K562 (cell line): ENCODE results near the gene SLC38A1. TPM values are rescaled to one million over a fixed set of nuclear protein-coding genes. Genes with fewer than 3 reads are reported as not detected.
A peak's percentile ranks its signal among the peaks of the same experiment; 100 is the strongest.

Source experiments
- ATAC-seq: fragments of 200-7000 bp; cut with Tn5 transposase; 3 replicates; pipeline ENCODE4 v1.9.1; 2020; ENCODE audit warnings: moderate library complexity
- BruUV-seq: library from RNA; stranded (reverse); fragments of 400-500 nt; replicated peaks from 2 replicates; lab custom pipeline; 2021; lab: Mats Ljungman, UMichigan
- CTCF ChIA-PET: fragments of 300-600 bp; formaldehyde crosslinking; extraction: SDS; loops from one replicate; lab custom pipeline; 2021; ENCODE audit warnings: low intra/inter-chr PET ratio; lab: Yijun Ruan, JAX
- POLR2A ChIA-PET: fragments of 300-600, 350-650 bp; sonication (Branson Sonifier 250); formaldehyde crosslinking; extraction: SDS; loops from one replicate; lab custom pipeline; 2021; ENCODE audit warnings: antibody characterized with exemption, inconsistent platforms; lab: Yijun Ruan, JAX
- DNase-seq, 4 experiments: peaks; one replicate each; pipeline versions ENCODE4 v3.0.0 to v3.0.0-alpha.2; 2011 to 2018; ENCODE audit warnings: low spot score in 3 of 4, mixed read lengths in 3 of 4; ENCODE audit errors: extremely low read depth in 1 of 4
- FAIRE-seq: peaks from 2 replicates; lab custom pipeline; 2011; peaks lifted over from hg19 to GRCh38; lab: Jason Lieb, UNC
- H2AFZ ChIP-seq: 2 replicates; pipeline ENCODE4 v1.6.0; 2011; ENCODE audit warnings: low read depth, low read length, control low read depth, inconsistent platforms
- H3K27ac ChIP-seq: fragments of 200-600 bp; 3 replicates; pipeline ENCODE4 v1.8.0; 2011; ENCODE audit warnings: low read depth, mild to moderate bottlenecking, control low read depth, inconsistent platforms, low read length, moderate library complexity, mixed read lengths; ENCODE audit errors: extremely low read depth
- H3K27me3 ChIP-seq, 2 experiments: fragments of 300-600 bp in 1 of 2; 2 replicates in 1 of 2; 3 replicates in 1 of 2; pipeline versions ENCODE4 v1.6.0 to v1.8.0; 2011; ENCODE audit warnings: inconsistent platforms in 2 of 2, low read length in 2 of 2, mild to moderate bottlenecking in 1 of 2, mixed read lengths in 1 of 2, moderate library complexity in 1 of 2; ENCODE audit not compliant: control insufficient read depth in 2 of 2, insufficient read depth in 2 of 2
- H3K36me3 ChIP-seq: fragments of 300-600 bp; 3 replicates; pipeline ENCODE4 v1.8.0; 2011; ENCODE audit warnings: mild to moderate bottlenecking, low read length, inconsistent platforms; ENCODE audit not compliant: control insufficient read depth, insufficient read depth
- H3K4me1 ChIP-seq, 2 experiments: fragments of 200-600 bp in 1 of 2; replicated peaks in 1 of 2; 2 replicates in 1 of 2; 3 replicates in 1 of 2; pipeline versions ENCODE4 v1.5.1 to v1.8.0; 2011; ENCODE audit warnings: inconsistent platforms in 2 of 2, low read length in 2 of 2, mild to moderate bottlenecking in 1 of 2, mixed read lengths in 1 of 2, moderate library complexity in 1 of 2; ENCODE audit not compliant: control insufficient read depth in 2 of 2, insufficient read depth in 2 of 2
- H3K4me2 ChIP-seq: 2 replicates; pipeline ENCODE4 v1.6.1; 2011; ENCODE audit warnings: low read length, control low read depth, inconsistent platforms, mixed read lengths; ENCODE audit not compliant: insufficient read depth
- H3K4me3 ChIP-seq: fragments of 200-600 bp; sonication (generic), shearing (Covaris generic); 2 replicates; pipeline ENCODE4 v1.5.1; 2016; ENCODE audit warnings: control low read depth, inconsistent platforms
- H3K79me2 ChIP-seq: fragments of 200-600 bp; 3 replicates; pipeline ENCODE4 v1.8.0; 2011; ENCODE audit warnings: low read length, inconsistent platforms; ENCODE audit not compliant: control insufficient read depth, insufficient read depth
- H3K9ac ChIP-seq, 2 experiments: 2 replicates each; pipeline versions ENCODE4 v1.6.0 to v1.6.1; 2011; ENCODE audit warnings: low read depth in 2 of 2, low read length in 2 of 2, control low read depth in 1 of 2, inconsistent platforms in 1 of 2, mild to moderate bottlenecking in 1 of 2, mixed read lengths in 1 of 2; ENCODE audit not compliant: insufficient read depth in 1 of 2
- H3K9me1 ChIP-seq: one replicate; pipeline ENCODE4 v1.6.0; 2011; ENCODE audit warnings: inconsistent platforms, mild to moderate bottlenecking, low read length, moderate library complexity; ENCODE audit not compliant: control insufficient read depth, insufficient read depth
- H3K9me3 ChIP-seq: replicated peaks from 2 replicates; pipeline ENCODE4 v1.5.1; 2011; ENCODE audit warnings: low read depth, low read length, inconsistent platforms; ENCODE audit not compliant: control insufficient read depth, insufficient read depth
- H4K20me1 ChIP-seq: replicated peaks from 2 replicates; pipeline ENCODE4 v1.6.1; 2011; ENCODE audit warnings: low read length, inconsistent platforms, mixed read lengths; ENCODE audit not compliant: control insufficient read depth, insufficient read depth
- ESRRA ChIP-seq: fragments of 450-650 bp; IDR thresholded peaks from 2 replicates; pipeline ENCODE4 v1.6.1; 2014; ENCODE audit warnings: low read depth, mild to moderate bottlenecking, moderate library complexity, borderline replicate concordance
- ETV1 ChIP-seq: fragments of 450-650 bp; conservative IDR thresholded peaks from 2 replicates; pipeline ENCODE4 v1.6.1; 2016; ENCODE audit warnings: missing genetic modification characterization, control low read depth, low read depth, missing compliant biosample characterization
- HOXB6 ChIP-seq: fragments of 250-450 bp; sonication (Bioruptor Pico); IDR thresholded peaks from 2 replicates; pipeline ENCODE4 v1.5.1; 2022; ENCODE audit warnings: mild to moderate bottlenecking, borderline replicate concordance
- LCOR ChIP-seq: sonication (generic); formaldehyde crosslinking; IDR thresholded peaks from 2 replicates; pipeline ENCODE4 v1.8.0; 2022; ENCODE audit warnings: mild to moderate bottlenecking, missing genetic modification reagents
- MAFK ChIP-seq: IDR thresholded peaks from 2 replicates; pipeline ENCODE4 v1.6.1; 2011; ENCODE audit warnings: low read length, improper control_type of control experiment
- MEF2D ChIP-seq: conservative IDR thresholded peaks from 2 replicates; pipeline ENCODE4 v1.6.1; 2016; ENCODE audit warnings: low read depth, missing genetic modification characterization, missing compliant biosample characterization
- MXD1 ChIP-seq: fragments of 250-450 bp; sonication (Bioruptor Pico); IDR thresholded peaks from 2 replicates; pipeline ENCODE4 v1.8.0; 2021; ENCODE audit warnings: borderline replicate concordance, mild to moderate bottlenecking, moderate library complexity; ENCODE audit not compliant: poor library complexity, severe bottlenecking
- NCOA1 ChIP-seq: fragments of 450-650 bp; IDR thresholded peaks from 2 replicates; pipeline ENCODE4 v1.6.1; 2016; ENCODE audit warnings: low read depth
- TAL1 ChIP-seq: fragments of 450-650 bp; IDR thresholded peaks from 2 replicates; pipeline ENCODE4 v1.6.1; 2016; ENCODE audit warnings: mild to moderate bottlenecking
- THAP7 ChIP-seq: fragments of 250-450 bp; sonication (Bioruptor Pico); IDR thresholded peaks from 2 replicates; pipeline ENCODE4 v1.5.0; 2021
- USF1 ChIP-seq: sonication (generic); formaldehyde crosslinking; IDR thresholded peaks from 2 replicates; pipeline ENCODE4 v1.9.0; 2022; ENCODE audit warnings: mild to moderate bottlenecking, missing genetic modification reagents
- ZNF124 ChIP-seq: sonication (generic); formaldehyde crosslinking; IDR thresholded peaks from 2 replicates; pipeline ENCODE4 v1.8.1; 2022; ENCODE audit warnings: missing genetic modification reagents
- ZNF436 ChIP-seq: fragments of 250-450, 450-650 bp; sonication (Bioruptor Pico); formaldehyde crosslinking; IDR thresholded peaks from 2 replicates; pipeline ENCODE4 v1.7.0; 2020; ENCODE audit warnings: mild to moderate bottlenecking
- ZNF77 ChIP-seq: fragments of 250-450 bp; sonication (Bioruptor Pico); IDR thresholded peaks from 2 replicates; pipeline ENCODE4 v1.5.0; 2020
- WGBS: fragments of 100-300 bp; shearing (Covaris generic); methylation state at CpG from one replicate; pipeline ENCODE4 v1.1.6; 2016; ENCODE audit warnings: low coverage, mixed read lengths; ENCODE audit not compliant: insufficient coverage; ENCODE audit errors: missing lambda C conversion rate; 5-methylcytosine and 5-hydroxymethylcytosine counted together
- in situ Hi-C: fragments of 300-500 bp; cut with MboI; formaldehyde crosslinking; loops from 4 replicates; pipeline ENCODE4 v1.15.0; 2018; ENCODE audit warnings: inconsistent platforms, mixed read lengths
- intact Hi-C: fragments of 100-400 bp; cut with micrococcal nuclease; formaldehyde crosslinking; loops from 2 replicates; pipeline ENCODE4 v1.14.2; 2022
- polyA plus RNA-seq, 8 experiments: library from polyadenylated mRNA; depleted of rRNA in 4 of 8; stranded (reverse) in 5 of 8; unstranded in 3 of 8; fragments of >200 nt; fragmentation: Nextera tagmentation in 2 of 8; fragmentation: Illumina TruSeq in 1 of 8; extraction: Ambion mirVana in 2 of 8; extraction: Trizol in 1 of 8; gene quantifications; 2 replicates each; pipeline versions ENCODE4 v1.2.1 to v1.2.3, GENCODE V29; 2011 to 2014; ENCODE audit warnings: inconsistent platforms in 1 of 8, missing spikeins in 1 of 8
- total RNA-seq, 7 experiments: library from RNA; depleted of rRNA in 6 of 7; stranded (reverse); fragments of >200 nt in 6 of 7; fragmentation: Illumina TruSeq in 2 of 7; extraction: Trizol in 2 of 7; gene quantifications; 2 replicates each; pipeline versions ENCODE4 v1.2.1 to v1.2.3, GENCODE V29; 2011 to 2021; ENCODE audit warnings: low replicate concordance in 1 of 7

The SLC38A1 gene
- total and polyA plus RNA-seq, 9 of the 15 experiments (the other 6 are each of a cell fraction or from before 2014, with no cell fraction given) = 51.9 to 112 (median 75.0) TPM

DNA sequence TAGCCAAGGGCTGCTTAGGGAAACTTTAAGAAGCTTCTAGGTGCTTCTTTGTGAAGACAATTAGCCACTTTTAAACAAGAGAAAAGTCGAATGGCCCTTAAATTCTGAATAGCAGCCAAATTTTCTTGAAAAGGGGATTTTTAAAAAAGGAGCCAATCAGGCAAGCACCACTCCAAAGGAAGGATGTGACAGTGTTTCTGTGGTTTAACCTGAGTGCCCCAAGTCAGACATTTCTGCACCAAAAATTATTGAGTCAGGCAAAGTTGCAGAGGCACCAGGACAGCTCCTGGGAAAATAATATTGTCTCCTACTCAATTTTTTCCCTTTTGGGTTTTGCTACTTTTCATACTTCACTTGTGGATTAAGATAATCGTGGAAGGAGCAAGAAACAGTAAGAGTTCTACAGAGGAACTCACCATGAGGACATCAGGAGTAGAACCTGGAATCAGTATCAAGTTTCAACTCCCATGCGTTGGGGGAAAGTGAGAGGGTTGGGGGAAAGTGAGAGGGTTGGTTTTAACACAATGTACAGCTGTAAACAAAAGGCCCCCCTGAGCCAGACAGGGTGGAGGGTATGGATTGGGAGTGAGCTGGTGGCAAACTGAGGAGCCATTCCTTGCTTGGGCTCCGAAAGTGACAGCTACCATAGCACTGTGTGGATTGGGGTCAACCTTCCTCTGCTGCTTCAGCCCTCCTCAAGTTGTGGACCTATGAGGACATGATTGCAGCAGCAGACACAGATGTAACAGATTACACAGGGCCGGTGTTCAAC is 90.8 kb downstream of the SLC38A1 start:
- H4K20me1 ChIP-seq = no peaks in the 10 kb centered on the region
- H3K4me1 ChIP-seq = no peaks in the 10 kb centered on the region
- H2AFZ ChIP-seq = no peak overlapping the region
- ATAC-seq (peak; percentile 70), DNase-seq (peak in 1 of 4 experiments; percentile 12), FAIRE-seq (no peak)
- in situ Hi-C loops (no loop called here), intact Hi-C loops (no loop called here)
- H3K4me3 ChIP-seq = no peak overlapping the region
- H3K36me3 ChIP-seq = no peaks in the 10 kb centered on the region
- no peaks in the 10 kb centered on the region for H3K79me2 ChIP-seq
- H3K27ac ChIP-seq = no peak overlapping the region
- TF ChIP-seq HOXB6 (CRISPR knock-in tag) (no peak), ETV1 (tag) (no peak), MAFK (no peak), NCOA1 (no peak), ZNF436 (CRISPR knock-in tag) (no peak), TAL1 (no peak), MXD1 (CRISPR knock-in tag) (no peak), ZNF124 (CRISPR knock-in tag) (no peak), USF1 (CRISPR knock-in tag) (no peak), THAP7 (CRISPR knock-in tag) (no peak), LCOR (no peak), ZNF77 (CRISPR knock-in tag) (no peak), MEF2D (tag) (no peak), ESRRA (no peak)
- no peaks in the 10 kb centered on the region for H3K9me3 ChIP-seq
- H3K4me2 ChIP-seq = no peak overlapping the region
- BruUV-seq = no TSS peak
- H3K9ac ChIP-seq = no peak overlapping the region
- peaks cover 6 to 9% of the 10 kb centered on the region in 2 experiments; a peak in 3 of 5 replicates for H3K27me3 ChIP-seq
- 3% methylated on average over 5 of the region's 5 CpGs for WGBS
- H3K9me1 ChIP-seq = no peaks in the 10 kb centered on the region
- POLR2A ChIA-PET = interaction anchor here (0.6 to 1.2 kb wide), 3 partner anchors 9 to 245 kb away, joined by 3 read pairs; no protein-coding TSS in a partner anchor
- CTCF ChIA-PET = no interaction called here
